HepG2 (cell line): Measurements from ENCODE around the gene TJP2. TPM values are rescaled to one million over a fixed set of nuclear protein-coding genes. Genes with fewer than 3 reads are reported as not detected.

ENCODE experiments used
- ARID5B ChIP-seq: IDR thresholded peaks from 2 replicates; pipeline ENCODE4 v1.4.0; 2020; ENCODE audit warnings: mild to moderate bottlenecking, missing genetic modification reagents
- ASH2L ChIP-seq: fragments of 300-600, 200-600 bp; sonication (generic); IDR thresholded peaks from 2 replicates; pipeline ENCODE4 v1.7.0; 2017; ENCODE audit warnings: low read depth, mild to moderate bottlenecking, moderate library complexity, mixed read lengths, low read length; ENCODE audit not compliant: insufficient read length
- ELF1 ChIP-seq: sonication (generic); formaldehyde crosslinking; IDR thresholded peaks from 2 replicates; pipeline ENCODE4 v1.4.0; 2020; ENCODE audit warnings: missing genetic modification reagents
- FOXA3 ChIP-seq: IDR thresholded peaks from 2 replicates; pipeline ENCODE4 v1.6.1; 2016; ENCODE audit warnings: missing genetic modification reagents, missing compliant biosample characterization
- FOXP1 ChIP-seq, 2 experiments: fragments of 450-650 bp in 1 of 2; IDR thresholded peaks; 2 replicates each; pipeline ENCODE4 v1.6.1; 2017 to 2018; ENCODE audit warnings: antibody characterized with exemption in 1 of 2
- MTF2 ChIP-seq: sonication (generic); formaldehyde crosslinking; IDR thresholded peaks from 2 replicates; pipeline ENCODE4 v1.5.0; 2020; ENCODE audit warnings: missing genetic modification reagents, borderline replicate concordance
- NFE2 ChIP-seq: sonication (generic); formaldehyde crosslinking; IDR thresholded peaks from 2 replicates; pipeline ENCODE4 v1.4.0; 2020; ENCODE audit warnings: missing genetic modification reagents
- SMARCE1 ChIP-seq: fragments of 450-650 bp; IDR thresholded peaks from 2 replicates; pipeline ENCODE4 v1.6.1; 2017; ENCODE audit warnings: borderline replicate concordance
- SOX6 ChIP-seq, 2 experiments: fragments of 450-650 bp in 1 of 2; sonication (generic) in 1 of 2; formaldehyde crosslinking in 1 of 2; IDR thresholded peaks; 2 replicates each; pipeline versions ENCODE4 v1.4.0 to v1.6.1; 2017 to 2020; ENCODE audit warnings: antibody characterized with exemption in 1 of 2, mild to moderate bottlenecking in 1 of 2, missing genetic modification reagents in 1 of 2
- ZNF354B ChIP-seq: sonication (generic); formaldehyde crosslinking; IDR thresholded peaks from 2 replicates; pipeline ENCODE4 v1.8.0; 2022; ENCODE audit warnings: mild to moderate bottlenecking, missing genetic modification reagents
- ZNF446 ChIP-seq: sonication (generic); formaldehyde crosslinking; IDR thresholded peaks from 2 replicates; pipeline ENCODE4 v1.5.0; 2020; ENCODE audit warnings: mild to moderate bottlenecking, missing genetic modification reagents
- ZNF530 ChIP-seq: sonication (generic); formaldehyde crosslinking; IDR thresholded peaks from 2 replicates; pipeline ENCODE4 v1.5.0; 2020; ENCODE audit warnings: low read depth, mild to moderate bottlenecking, missing genetic modification reagents
- ZNF567 ChIP-seq: sonication (generic); formaldehyde crosslinking; IDR thresholded peaks from 2 replicates; pipeline ENCODE4 v1.8.1; 2023; ENCODE audit warnings: mild to moderate bottlenecking, missing genetic modification reagents, borderline replicate concordance
- ZNF703 ChIP-seq: sonication (generic); formaldehyde crosslinking; IDR thresholded peaks from 2 replicates; pipeline ENCODE4 v1.5.1; 2020; ENCODE audit warnings: missing genetic modification reagents, mild to moderate bottlenecking, moderate library complexity, borderline replicate concordance
- polyA plus RNA-seq, 8 experiments: library from polyadenylated mRNA; depleted of rRNA in 3 of 8; stranded (reverse) in 7 of 8; unstranded in 1 of 8; fragments of >200 nt; fragmentation: Illumina TruSeq in 4 of 8; extraction: Trizol in 4 of 8; gene quantifications; 2 replicates each; pipeline versions ENCODE4 v1.2.1 to v1.2.3, GENCODE V29; 2011 to 2016; ENCODE audit warnings: low read depth in 4 of 8, missing spikeins in 1 of 8, mixed read lengths in 1 of 8; ENCODE audit not compliant: insufficient read depth in 1 of 8
- total RNA-seq, 5 experiments: library from RNA; depleted of rRNA; stranded (reverse); fragments of >200 nt; fragmentation: Illumina TruSeq; extraction: Trizol; gene quantifications; 2 replicates each; pipeline ENCODE4 v1.2.3, GENCODE V29; 2016; ENCODE audit warnings: low read depth in 1 of 5
- TF ChIP-seq, protein P1 (sequence below): sonication (generic); formaldehyde crosslinking; IDR thresholded peaks from 2 replicates; pipeline ENCODE4 v1.4.0; 2020; ENCODE audit warnings: missing genetic modification reagents, low read depth, mild to moderate bottlenecking, borderline replicate concordance
- TF ChIP-seq, protein P2 (sequence below): IDR thresholded peaks from 2 replicates; pipeline ENCODE4 v1.6.1; 2016; ENCODE audit warnings: missing biosample characterization, missing genetic modification reagents, low read depth
- TF ChIP-seq, protein P3 (sequence below): sonication (generic); formaldehyde crosslinking; IDR thresholded peaks from 2 replicates; pipeline ENCODE4 v1.4.0; 2020; ENCODE audit warnings: mild to moderate bottlenecking, missing genetic modification reagents
- TF ChIP-seq, protein P4 (sequence below): sonication (generic); formaldehyde crosslinking; IDR thresholded peaks from 2 replicates; pipeline ENCODE4 v1.4.0; 2020; ENCODE audit warnings: missing genetic modification reagents

Gene TJP2
- total and polyA plus RNA-seq, 2 of the 13 experiments (the other 11 are each of a cell fraction or from before 2014, with no cell fraction given): 109 to 110 TPM

- no peak for TF ChIP-seq FOXP1 (IDR thresholded peaks at IDR 0.05)
- 0 out of 2 replicates have a peak, but pooled peaks have one; percentile 27 for TF ChIP-seq FOXP1 (CRISPR knock-in tag; IDR thresholded peaks at IDR 0.05)
- peak; percentile 65 for TF ChIP-seq FOXA3 (CRISPR knock-in tag)
- TF ChIP-seq, protein P1, sequence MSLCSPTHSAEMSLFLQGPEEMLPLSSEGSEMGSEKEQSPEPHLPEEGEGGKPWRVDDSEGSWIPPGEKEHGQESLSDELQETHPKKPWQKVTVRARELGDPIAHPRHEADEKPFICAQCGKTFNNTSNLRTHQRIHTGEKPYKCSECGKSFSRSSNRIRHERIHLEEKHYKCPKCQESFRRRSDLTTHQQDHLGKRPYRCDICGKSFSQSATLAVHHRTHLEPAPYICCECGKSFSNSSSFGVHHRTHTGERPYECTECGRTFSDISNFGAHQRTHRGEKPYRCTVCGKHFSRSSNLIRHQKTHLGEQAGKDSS (CRISPR knock-in tag): no peak
- TF ChIP-seq SOX6 (IDR thresholded peaks at IDR 0.05): no peak
- TF ChIP-seq SOX6 (CRISPR knock-in tag; IDR thresholded peaks at IDR 0.05): peak; percentile 37; the same call in 1 of the 2 replicates
- TF ChIP-seq ZNF703: no peak
- TF ChIP-seq ZNF446: no peak
- no peak for TF ChIP-seq ELF1 (CRISPR knock-in tag)
- no peak for TF ChIP-seq ZNF530
- TF ChIP-seq ASH2L: no peak
- TF ChIP-seq, protein P2, sequence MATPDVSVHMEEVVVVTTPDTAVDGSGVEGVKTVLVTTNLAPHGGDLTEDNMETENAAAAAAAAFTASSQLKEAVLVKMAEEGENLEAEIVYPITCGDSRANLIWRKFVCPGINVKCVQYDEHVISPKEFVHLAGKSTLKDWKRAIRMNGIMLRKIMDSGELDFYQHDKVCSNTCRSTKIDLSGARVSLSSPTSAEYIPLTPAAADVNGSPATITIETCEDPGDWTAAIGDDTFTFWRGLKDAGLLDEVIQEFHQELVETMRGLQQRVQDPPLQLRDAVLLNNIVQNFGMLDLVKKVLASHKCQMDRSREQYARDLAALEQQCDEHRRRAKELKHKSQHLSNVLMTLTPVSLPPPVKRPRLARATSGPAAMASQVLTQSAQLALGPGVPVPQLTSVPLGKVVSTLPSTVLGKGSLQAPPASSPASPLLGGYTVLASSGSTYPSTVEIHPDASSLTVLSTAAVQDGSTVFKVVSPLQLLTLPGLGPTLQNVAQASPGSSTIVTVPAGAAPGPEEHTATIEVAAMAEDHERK (CRISPR knock-in tag): no peak
- TF ChIP-seq NFE2 (CRISPR knock-in tag): no peak
- TF ChIP-seq SMARCE1: no peak
- TF ChIP-seq ZNF567: no peak
- no peak for TF ChIP-seq ZNF354B (CRISPR knock-in tag)
- TF ChIP-seq ARID5B (CRISPR knock-in tag): peak; percentile 46
- TF ChIP-seq, protein P3, sequence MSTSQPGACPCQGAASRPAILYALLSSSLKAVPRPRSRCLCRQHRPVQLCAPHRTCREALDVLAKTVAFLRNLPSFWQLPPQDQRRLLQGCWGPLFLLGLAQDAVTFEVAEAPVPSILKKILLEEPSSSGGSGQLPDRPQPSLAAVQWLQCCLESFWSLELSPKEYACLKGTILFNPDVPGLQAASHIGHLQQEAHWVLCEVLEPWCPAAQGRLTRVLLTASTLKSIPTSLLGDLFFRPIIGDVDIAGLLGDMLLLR (CRISPR knock-in tag): no peak
- TF ChIP-seq, protein P4, sequence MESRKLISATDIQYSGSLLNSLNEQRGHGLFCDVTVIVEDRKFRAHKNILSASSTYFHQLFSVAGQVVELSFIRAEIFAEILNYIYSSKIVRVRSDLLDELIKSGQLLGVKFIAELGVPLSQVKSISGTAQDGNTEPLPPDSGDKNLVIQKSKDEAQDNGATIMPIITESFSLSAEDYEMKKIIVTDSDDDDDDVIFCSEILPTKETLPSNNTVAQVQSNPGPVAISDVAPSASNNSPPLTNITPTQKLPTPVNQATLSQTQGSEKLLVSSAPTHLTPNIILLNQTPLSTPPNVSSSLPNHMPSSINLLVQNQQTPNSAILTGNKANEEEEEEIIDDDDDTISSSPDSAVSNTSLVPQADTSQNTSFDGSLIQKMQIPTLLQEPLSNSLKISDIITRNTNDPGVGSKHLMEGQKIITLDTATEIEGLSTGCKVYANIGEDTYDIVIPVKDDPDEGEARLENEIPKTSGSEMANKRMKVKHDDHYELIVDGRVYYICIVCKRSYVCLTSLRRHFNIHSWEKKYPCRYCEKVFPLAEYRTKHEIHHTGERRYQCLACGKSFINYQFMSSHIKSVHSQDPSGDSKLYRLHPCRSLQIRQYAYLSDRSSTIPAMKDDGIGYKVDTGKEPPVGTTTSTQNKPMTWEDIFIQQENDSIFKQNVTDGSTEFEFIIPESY: peak; percentile 80
- no peak for TF ChIP-seq MTF2
Observed at GRCh38 chr9:69168709-69169217, 5.3 kb upstream of the TJP2 start (continued).
